ENCODE results near the gene MRPL48.

DNA sequence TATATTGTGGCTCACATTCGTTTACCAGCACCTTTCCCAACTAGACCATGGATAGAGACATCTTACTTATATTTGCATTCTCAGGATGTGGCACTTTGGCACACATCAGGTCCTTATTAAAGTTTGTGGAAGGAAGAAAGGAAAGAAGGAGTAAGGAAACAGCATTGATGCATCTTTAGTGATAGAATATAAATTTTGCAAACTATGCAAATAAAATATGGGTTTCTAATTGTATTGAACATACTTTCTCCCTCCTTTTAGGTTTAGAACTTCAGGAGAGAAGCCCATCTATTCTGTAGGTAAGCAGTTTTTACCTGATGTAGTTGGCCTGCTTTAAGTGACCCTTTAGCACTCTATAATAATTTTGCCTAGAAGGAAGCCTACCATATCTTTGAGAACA is 20.4 kb downstream of the MRPL48 start:
- TF ChIP-seq POLR2A (IDR thresholded peaks at IDR 0.05; ENCODE audit: low read depth, low read length), result no peak
- TF ChIP-seq POLR2AphosphoS5 (IDR thresholded peaks at IDR 0.05; ENCODE audit: low read depth, low read length), result no peak
- TF ChIP-seq PAX5 (IDR thresholded peaks at IDR 0.05; ENCODE audit: insufficient read depth, low read length, severe bottlenecking), result no peak
- TF ChIP-seq TAF1 (IDR thresholded peaks at IDR 0.05; ENCODE audit: low read depth, low read length), result no peak
- no peak for TF ChIP-seq SPI1 (IDR thresholded peaks at IDR 0.05; ENCODE audit: low read depth, low read length)
